Activated CD4-positive, alpha-beta T cell treated with anti-CD3 and anti-CD28 coated beads, Interleukin-2, amount 10 ng/mL, durations not matched to agents 24 days and 14 days (primary cell): Measurements from ENCODE around the gene PON1. TPM values are rescaled to one million over a fixed set of nuclear protein-coding genes. Genes with fewer than 3 reads are reported as not detected.

ENCODE experiments used
- DNase-seq: peaks from one replicate; pipeline ENCODE4 v3.0.0; 2022
- H3K27ac Mint-ChIP-seq: one replicate; pipeline ENCODE4 v1.8.0; 2022; ENCODE audit warnings: mild to moderate bottlenecking, mixed read lengths
- H3K27me3 Mint-ChIP-seq: one replicate; pipeline ENCODE4 v1.8.0; 2022; ENCODE audit warnings: mixed read lengths
- H3K36me3 Mint-ChIP-seq: one replicate; pipeline ENCODE4 v1.8.0; 2022; ENCODE audit warnings: low read depth, mild to moderate bottlenecking, mixed read lengths
- H3K4me1 Mint-ChIP-seq: one replicate; pipeline ENCODE4 v1.8.0; 2021; ENCODE audit warnings: mixed read lengths
- H3K4me3 Mint-ChIP-seq: one replicate; pipeline ENCODE4 v1.8.0; 2022; ENCODE audit warnings: mild to moderate bottlenecking, moderate library complexity, mixed read lengths
- H3K9me3 Mint-ChIP-seq: one replicate; pipeline ENCODE4 v1.8.0; 2021; ENCODE audit warnings: mixed read lengths
- intact Hi-C: fragments of 100-400 bp; cut with micrococcal nuclease; formaldehyde crosslinking; loops from one replicate; pipeline ENCODE4 v1.15.1; 2023
- total RNA-seq: library from RNA; stranded (reverse); gene quantifications from 2 replicates; pipeline ENCODE4 v1.2.3, GENCODE V29; 2022

The PON1 gene
- total RNA-seq, 1 donor from 2014 or later = not detected

DNA sequence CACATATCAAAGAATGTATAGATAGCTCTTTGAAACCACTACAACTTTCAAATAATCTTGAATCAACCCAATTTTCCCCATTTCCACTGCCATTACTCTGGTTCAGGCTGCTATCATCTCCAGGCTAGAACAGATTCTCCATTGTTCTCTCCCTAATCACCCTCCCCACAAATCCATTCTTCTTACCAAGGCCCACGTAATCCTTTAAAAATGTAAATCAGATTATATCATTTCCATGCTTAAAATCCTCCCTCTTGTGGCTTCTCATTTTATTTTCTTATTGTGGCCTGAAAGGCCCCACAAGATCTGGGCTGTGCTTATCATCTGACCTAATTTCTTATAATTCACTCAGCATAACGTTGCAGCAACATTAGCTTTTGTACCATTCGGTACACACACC, 3.0 kb upstream of the PON1 start:
- intact Hi-C loops = no loop called here
- Mint-ChIP-seq H3K27me3 (peaks cover 12% of the 10 kb centered on the region), H3K9me3 (peaks cover 27% of the 10 kb centered on the region), H3K27ac (no peak overlapping the region), H3K36me3 (no peaks in the 10 kb centered on the region), H3K4me1 (peaks cover 14% of the 10 kb centered on the region), H3K4me3 (no peak overlapping the region)
- DNase-seq = no peak

DNA sequence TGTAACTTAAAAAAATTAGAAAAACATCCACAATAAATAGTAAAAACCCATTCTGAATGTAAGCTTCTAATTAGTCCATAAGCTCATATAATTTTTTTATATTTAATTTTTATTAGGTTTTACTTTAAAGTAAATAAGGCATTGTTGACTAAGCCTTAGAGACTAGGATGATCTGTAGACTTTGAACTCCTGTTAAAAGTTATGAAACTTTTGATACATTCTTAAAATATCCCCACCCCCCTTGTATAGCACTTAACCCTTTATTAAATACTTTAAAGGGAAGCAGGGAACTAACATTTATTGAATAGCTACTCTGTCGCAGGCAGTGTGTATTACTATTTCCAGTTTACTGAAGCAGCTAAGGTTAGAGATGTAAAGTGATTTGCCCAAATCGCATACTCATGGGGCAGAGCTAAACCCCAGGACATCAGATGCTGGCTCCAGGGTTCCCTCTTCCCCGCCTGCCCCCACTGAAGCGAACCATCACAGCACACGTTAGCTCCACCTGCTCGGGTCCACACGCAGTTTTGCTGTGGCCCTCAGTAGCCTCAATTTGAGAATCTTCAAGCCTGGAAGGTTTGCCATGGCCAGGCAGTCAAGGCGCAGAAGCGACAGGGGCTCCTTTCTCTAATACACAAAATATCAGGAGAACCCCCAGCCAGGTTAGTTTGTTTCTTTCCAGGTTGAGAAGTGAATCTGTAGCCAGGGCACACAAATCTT, 762 bp downstream of the PON1 start:
- intact Hi-C loops = no loop called here
- Mint-ChIP-seq H3K4me3 (no peak overlapping the region), H3K9me3 (peaks cover 24% of the 10 kb centered on the region), H3K27me3 (peaks cover 12% of the 10 kb centered on the region), H3K27ac (no peak overlapping the region), H3K36me3 (no peaks in the 10 kb centered on the region), H3K4me1 (peaks cover 3% of the 10 kb centered on the region)
- DNase-seq = no peak

DNA sequence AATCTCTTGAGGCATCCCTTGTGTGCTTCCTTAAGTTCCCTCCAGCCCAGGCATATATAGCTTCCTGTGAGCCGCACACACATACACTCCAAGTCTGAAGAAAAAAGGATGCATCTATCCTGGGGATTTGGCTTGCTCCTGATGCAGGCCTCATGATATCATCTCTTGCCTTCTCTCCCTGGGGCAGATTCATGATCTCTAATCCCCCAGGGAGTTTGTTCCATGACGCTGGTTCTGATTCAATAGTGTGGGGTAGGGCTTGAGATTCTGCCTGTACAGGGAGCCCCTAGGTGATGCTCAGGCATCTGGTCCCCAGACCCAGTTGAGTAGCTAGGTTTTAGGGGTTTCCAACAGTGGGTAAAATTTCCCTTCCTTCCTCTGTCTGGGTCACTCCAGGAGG, 1.5 kb downstream of the PON1 start:
- intact Hi-C loops = no loop called here
- no peak for DNase-seq
- Mint-ChIP-seq H3K27ac (no peak overlapping the region), H3K4me1 (peaks cover 3% of the 10 kb centered on the region), H3K9me3 (peaks cover 21% of the 10 kb centered on the region), H3K4me3 (no peak overlapping the region), H3K27me3 (peaks cover 12% of the 10 kb centered on the region), H3K36me3 (no peaks in the 10 kb centered on the region)

DNA sequence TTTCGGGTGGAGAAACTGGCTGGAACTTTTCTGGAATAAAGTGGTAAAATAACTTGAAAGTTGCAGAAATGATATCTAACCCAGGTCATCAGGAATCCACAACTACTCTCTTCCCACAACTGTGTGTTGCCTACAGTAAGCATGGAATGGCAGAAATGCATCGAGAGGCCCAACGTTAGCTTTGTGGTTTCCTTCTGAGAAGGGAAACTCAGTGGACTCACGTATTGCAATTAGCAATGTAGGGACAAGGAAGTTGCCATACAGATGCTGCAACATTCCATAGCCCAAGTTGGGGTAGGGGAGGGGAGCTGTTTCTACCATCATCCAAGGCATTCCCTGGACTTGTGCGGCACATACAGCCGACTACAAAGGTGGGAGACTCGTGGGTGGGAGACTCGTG, 1.9 kb downstream of the PON1 start:
- peaks cover 3% of the 10 kb centered on the region for H3K4me1 Mint-ChIP-seq
- no peak for DNase-seq
- peaks cover 16% of the 10 kb centered on the region for H3K9me3 Mint-ChIP-seq
- H3K27me3 Mint-ChIP-seq = peaks cover 12% of the 10 kb centered on the region
- H3K4me3 Mint-ChIP-seq = no peak overlapping the region
- H3K27ac Mint-ChIP-seq = no peak overlapping the region
- intact Hi-C loops = no loop called here
- H3K36me3 Mint-ChIP-seq = no peaks in the 10 kb centered on the region

DNA sequence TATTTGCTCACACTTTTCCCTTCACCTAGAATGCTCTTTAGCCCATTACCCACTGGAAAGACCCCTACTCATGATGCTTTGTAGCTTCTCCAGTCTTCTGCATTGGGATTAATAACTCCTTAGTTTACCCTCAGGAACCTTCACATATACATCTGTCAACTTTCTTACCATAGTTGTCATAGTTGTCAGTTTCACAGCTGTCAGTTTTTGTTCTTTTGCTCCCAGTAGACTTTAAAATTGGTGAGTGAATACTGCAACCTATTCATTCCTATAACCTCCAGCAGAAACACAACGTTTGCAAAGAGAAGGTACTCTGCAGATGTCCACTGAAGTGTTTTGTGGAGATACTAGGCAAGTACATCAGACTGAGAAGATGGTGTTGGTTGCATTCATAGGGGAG, 2.6 kb downstream of the PON1 start:
- Mint-ChIP-seq H3K36me3 (no peaks in the 10 kb centered on the region), H3K4me1 (peaks cover 3% of the 10 kb centered on the region), H3K27me3 (peaks cover 12% of the 10 kb centered on the region), H3K4me3 (no peak overlapping the region), H3K9me3 (peaks cover 10% of the 10 kb centered on the region), H3K27ac (no peak overlapping the region)
- DNase-seq = no peak
- intact Hi-C loops = no loop called here

DNA sequence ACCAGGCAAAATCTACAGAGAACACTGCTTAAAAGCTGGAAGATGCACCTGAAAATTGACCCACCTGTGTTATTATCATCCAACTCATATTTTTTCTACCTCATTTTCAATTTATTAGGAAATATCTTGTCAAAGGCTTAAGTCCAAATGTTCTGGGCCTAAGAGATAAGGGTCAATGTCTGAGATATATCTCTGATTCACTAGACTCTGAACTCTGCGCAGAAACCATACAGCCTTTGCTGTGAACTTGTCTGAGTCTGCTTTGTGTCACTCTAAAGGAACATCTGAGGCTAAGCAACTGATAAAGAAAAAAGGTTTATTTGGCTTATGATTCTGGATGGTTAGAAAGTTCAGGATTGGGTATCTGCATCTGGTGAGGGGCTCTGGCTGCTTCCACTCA, 3.7 kb downstream of the PON1 start:
- DNase-seq = no peak
- peaks cover 3% of the 10 kb centered on the region for H3K4me1 Mint-ChIP-seq
- H3K27me3 Mint-ChIP-seq = peaks cover 7% of the 10 kb centered on the region
- H3K9me3 Mint-ChIP-seq = peaks cover 2% of the 10 kb centered on the region
- H3K27ac Mint-ChIP-seq = no peak overlapping the region
- no peaks in the 10 kb centered on the region for H3K36me3 Mint-ChIP-seq
- no peak overlapping the region for H3K4me3 Mint-ChIP-seq
- intact Hi-C loops = no loop called here

DNA sequence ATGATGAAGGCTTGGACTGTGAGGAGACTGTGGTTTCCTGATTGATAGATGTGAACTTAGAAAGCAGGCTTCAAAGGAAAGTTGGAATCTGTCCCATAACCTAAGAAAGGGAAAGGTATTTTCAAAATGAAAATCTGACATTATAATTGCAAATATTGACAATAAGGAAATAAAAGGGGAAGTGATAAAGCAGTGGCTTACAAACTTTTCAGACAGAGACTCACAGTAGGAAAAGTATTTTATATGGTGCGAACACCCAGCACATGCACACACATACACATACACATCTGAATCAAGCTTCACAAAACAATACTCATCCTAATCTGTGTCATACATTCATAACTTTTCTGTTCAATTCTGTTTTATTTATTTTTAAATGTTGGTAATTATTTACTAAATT, 4.8 kb downstream of the PON1 start:
- no peak for DNase-seq
- no peak overlapping the region for H3K27ac Mint-ChIP-seq
- no peaks in the 10 kb centered on the region for H3K36me3 Mint-ChIP-seq
- H3K9me3 Mint-ChIP-seq = no peaks in the 10 kb centered on the region
- intact Hi-C loops = no loop called here
- peaks cover 4% of the 10 kb centered on the region for H3K27me3 Mint-ChIP-seq
- no peaks in the 10 kb centered on the region for H3K4me1 Mint-ChIP-seq
- H3K4me3 Mint-ChIP-seq = no peak overlapping the region

DNA sequence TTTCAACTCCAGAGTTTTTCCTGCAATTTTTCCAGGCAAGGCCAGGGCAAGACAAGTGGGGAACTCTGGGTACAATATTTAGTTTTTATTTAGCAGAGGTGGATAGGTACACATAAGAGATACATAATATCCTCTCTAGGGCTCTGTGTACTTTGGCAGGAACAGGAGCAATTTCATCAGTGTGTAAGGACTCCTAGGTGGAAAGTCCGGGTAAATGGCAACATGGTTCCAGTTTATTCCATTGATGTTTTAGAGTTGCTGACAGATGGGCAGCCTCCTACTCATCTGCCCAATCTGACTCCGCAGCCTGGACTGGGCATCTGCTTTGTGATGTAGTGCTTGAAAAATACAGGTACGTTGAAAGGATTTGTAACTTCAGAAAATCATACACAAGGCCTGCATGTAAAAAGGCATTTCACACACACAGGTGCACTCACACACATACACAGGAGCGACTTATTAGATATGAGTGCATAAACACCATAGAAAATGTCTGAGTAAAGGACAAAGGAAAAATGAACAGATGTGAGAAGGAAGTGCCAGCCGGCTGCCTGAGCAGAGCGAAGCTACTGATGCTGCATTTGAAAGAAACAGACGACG, 5.7 kb downstream of the PON1 start:
- H3K9me3 Mint-ChIP-seq = no peaks in the 10 kb centered on the region
- H3K4me1 Mint-ChIP-seq = no peaks in the 10 kb centered on the region
- intact Hi-C loops = no loop called here
- no peaks in the 10 kb centered on the region for H3K36me3 Mint-ChIP-seq
- no peak overlapping the region for H3K27ac Mint-ChIP-seq
- no peak for DNase-seq
- H3K27me3 Mint-ChIP-seq = peaks cover 6% of the 10 kb centered on the region
- no peak overlapping the region for H3K4me3 Mint-ChIP-seq

DNA sequence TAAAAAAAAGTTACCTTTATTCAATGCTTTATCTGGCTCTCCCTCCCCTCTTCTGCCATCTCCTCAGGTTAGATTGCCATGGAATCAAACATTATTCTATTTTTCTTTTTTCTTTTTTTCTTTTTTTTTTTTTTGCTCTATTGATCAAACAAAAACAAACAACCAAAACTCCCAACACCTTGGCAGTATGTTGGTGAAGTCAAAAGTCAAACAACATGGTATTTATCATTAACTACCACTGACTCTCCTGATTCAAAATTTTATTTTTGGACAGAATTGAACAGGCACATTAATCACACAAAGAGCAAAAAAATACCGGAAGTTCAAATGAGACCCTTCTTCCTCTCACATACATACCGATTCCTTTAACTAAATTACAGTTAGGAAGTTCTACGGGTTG, 6.4 kb downstream of the PON1 start:
- H3K4me3 Mint-ChIP-seq = no peak overlapping the region
- no peak for DNase-seq
- H3K36me3 Mint-ChIP-seq = no peaks in the 10 kb centered on the region
- no peaks in the 10 kb centered on the region for H3K9me3 Mint-ChIP-seq
- intact Hi-C loops = no loop called here
- no peaks in the 10 kb centered on the region for H3K4me1 Mint-ChIP-seq
- peaks cover 6% of the 10 kb centered on the region for H3K27me3 Mint-ChIP-seq
- H3K27ac Mint-ChIP-seq = no peak overlapping the region

DNA sequence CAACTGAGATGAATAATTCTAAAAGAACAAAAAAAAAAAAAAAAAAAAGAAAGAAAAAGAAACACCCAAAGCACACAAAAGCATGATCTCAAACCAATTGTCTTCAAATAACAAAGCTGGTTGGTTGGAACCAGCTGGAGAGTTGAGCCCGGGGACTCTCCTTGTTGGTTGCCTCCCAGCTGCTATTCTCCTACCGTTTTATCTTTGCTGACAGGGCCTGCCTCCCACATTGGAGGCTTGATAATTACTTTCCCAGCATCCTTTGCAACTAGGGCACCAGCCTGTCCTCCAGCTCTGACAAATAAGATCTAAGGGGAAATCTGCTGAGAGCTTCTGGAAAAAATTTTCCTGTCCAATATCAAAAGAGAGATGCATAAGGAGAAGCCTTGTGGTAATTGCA, 6.8 kb downstream of the PON1 start:
- H3K4me3 Mint-ChIP-seq = no peak overlapping the region
- no peak overlapping the region for H3K27ac Mint-ChIP-seq
- intact Hi-C loops = no loop called here
- H3K36me3 Mint-ChIP-seq = no peaks in the 10 kb centered on the region
- DNase-seq = no peak
- peaks cover 9% of the 10 kb centered on the region for H3K27me3 Mint-ChIP-seq
- H3K4me1 Mint-ChIP-seq = no peaks in the 10 kb centered on the region
- no peaks in the 10 kb centered on the region for H3K9me3 Mint-ChIP-seq

DNA sequence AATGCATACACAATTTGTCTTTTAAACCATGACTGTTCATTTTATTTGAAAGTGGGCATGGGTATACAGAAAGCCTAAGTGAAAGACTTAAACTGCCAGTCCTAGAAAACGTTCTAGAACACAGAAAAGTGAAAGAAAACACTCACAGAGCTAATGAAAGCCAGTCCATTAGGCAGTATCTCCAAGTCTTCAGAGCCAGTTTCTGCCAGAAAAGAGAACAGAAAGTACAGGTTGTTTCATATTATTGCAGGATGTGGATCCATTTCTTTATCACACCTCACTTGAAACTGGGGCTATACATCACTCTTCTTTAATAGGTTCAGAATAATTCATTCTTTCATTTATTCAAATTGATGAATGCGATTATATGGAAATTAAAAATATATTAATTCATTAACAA, 7.7 kb downstream of the PON1 start:
- Mint-ChIP-seq H3K4me1 (no peaks in the 10 kb centered on the region), H3K36me3 (no peaks in the 10 kb centered on the region), H3K4me3 (no peak overlapping the region), H3K27ac (no peak overlapping the region), H3K27me3 (peaks cover 9% of the 10 kb centered on the region), H3K9me3 (no peaks in the 10 kb centered on the region)
- no peak for DNase-seq
- intact Hi-C loops = no loop called here

DNA sequence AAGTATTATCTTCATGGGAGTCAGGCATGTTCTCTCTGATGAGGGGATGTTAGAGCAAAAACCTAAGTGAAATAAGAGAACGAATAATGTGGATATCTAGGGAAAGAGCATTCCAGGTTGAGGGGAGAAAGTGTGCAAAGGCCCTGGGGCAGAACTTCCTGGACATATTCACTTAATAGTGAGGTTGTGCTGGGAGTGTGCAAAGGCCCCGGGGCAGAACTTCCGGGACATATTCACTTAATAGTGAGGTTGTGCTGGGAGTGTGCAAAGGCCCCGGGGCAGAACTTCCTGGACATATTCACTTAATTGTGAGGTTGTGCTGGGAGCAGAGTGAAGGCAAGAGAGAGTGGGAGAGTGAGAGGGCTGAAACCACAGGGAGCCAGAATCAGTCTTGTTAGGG, 11.8 kb downstream of the PON1 start:
- DNase-seq = no peak
- H3K4me3 Mint-ChIP-seq = no peak overlapping the region
- H3K27me3 Mint-ChIP-seq = peaks cover 9% of the 10 kb centered on the region
- H3K4me1 Mint-ChIP-seq = no peaks in the 10 kb centered on the region
- intact Hi-C loops = no loop called here
- H3K36me3 Mint-ChIP-seq = no peaks in the 10 kb centered on the region
- H3K27ac Mint-ChIP-seq = no peak overlapping the region
- no peaks in the 10 kb centered on the region for H3K9me3 Mint-ChIP-seq

DNA sequence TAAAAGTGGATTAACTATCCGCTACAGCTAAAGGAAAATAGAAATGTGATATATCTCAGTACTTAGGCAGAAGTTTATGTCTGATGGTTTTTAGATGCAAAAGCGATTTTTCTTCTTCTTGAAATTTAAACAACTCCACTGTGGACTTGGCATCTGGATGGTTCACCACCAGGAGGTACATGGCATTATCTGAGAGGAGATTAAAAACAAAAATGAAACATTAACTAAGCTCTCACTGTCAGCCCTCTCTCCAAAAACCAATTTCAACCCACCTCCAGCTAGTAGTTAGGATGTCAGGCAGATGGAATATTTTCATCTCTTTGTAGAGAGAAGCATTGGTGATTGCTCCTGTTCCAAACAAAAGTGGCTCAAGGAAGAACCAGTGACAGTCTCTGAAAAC, 12.9 kb downstream of the PON1 start:
- H3K4me1 Mint-ChIP-seq = no peaks in the 10 kb centered on the region
- peaks cover 9% of the 10 kb centered on the region for H3K27me3 Mint-ChIP-seq
- intact Hi-C loops = no loop called here
- no peaks in the 10 kb centered on the region for H3K36me3 Mint-ChIP-seq
- H3K4me3 Mint-ChIP-seq = no peak overlapping the region
- no peaks in the 10 kb centered on the region for H3K9me3 Mint-ChIP-seq
- H3K27ac Mint-ChIP-seq = no peak overlapping the region
- DNase-seq = no peak

DNA sequence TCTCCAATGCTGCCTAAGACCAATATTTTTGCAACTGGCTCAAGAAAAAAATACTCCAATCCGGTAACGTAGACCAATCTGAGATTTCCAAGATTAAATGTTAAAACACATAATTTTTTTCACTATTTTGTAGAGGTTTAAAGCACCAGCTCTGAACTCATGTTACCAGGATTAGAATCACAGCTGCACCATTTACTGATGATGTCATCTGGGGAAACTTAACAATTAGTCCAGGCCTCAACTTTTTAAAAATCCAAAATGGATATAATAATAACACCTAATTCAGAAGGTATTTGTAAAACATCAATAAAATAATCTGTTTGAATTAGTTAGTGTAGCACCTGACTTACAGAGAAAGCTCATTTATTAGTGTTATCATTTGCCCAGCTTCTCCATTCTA, 14.4 kb downstream of the PON1 start:
- DNase-seq = no peak
- Mint-ChIP-seq H3K9me3 (no peaks in the 10 kb centered on the region), H3K27me3 (peaks cover 6% of the 10 kb centered on the region), H3K4me3 (no peak overlapping the region), H3K36me3 (no peaks in the 10 kb centered on the region), H3K27ac (no peak overlapping the region), H3K4me1 (no peaks in the 10 kb centered on the region)
- intact Hi-C loops = no loop called here

DNA sequence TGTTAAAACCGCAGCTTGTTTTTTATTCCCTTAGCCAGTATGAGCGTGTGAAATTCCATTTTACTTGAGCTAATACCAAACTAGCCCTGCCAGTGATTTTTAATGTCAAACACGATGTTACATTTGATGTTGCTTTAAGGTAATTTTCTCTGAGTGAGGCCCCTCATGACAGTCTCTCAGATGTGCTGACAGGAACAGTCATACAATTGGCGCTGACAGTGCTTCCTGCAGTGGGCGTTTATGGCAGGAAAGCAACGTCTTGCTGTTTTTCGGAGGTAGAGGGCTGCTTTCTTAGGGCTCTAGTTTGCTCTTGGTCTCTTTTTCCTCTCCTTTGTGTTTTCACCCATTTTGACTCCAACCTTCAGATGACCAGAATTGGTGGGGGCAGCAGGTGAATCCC, 19.3 kb downstream of the PON1 start:
- intact Hi-C loops = no loop called here
- peaks cover 3% of the 10 kb centered on the region for H3K27me3 Mint-ChIP-seq
- no peak overlapping the region for H3K27ac Mint-ChIP-seq
- no peak for DNase-seq
- H3K4me1 Mint-ChIP-seq = no peaks in the 10 kb centered on the region
- H3K36me3 Mint-ChIP-seq = no peaks in the 10 kb centered on the region
- no peak overlapping the region for H3K4me3 Mint-ChIP-seq
- H3K9me3 Mint-ChIP-seq = no peaks in the 10 kb centered on the region
